Hematopoietic multipotent progenitor cell treated with erythropoietin and hydrocortisone succinate and interleukin-3 and kit ligand, for 8 days (in vitro differentiated cells): ENCODE results near the gene BAG3.
A peak's percentile ranks its signal among the peaks of the same experiment; 100 is the strongest.
"Not testable (repeated sequence)": the region's sequence is repeated elsewhere in the genome, so short reads cannot be mapped to it uniquely, and the experiment has no call there.

Experiments used
- DNase-seq: peaks from one replicate; pipeline ENCODE4 v3.0.0-alpha.2; 2015

BAG3 gene

GRCh38 chr10:119650692-119651513 is at the start of gene BAG3:
Gene BAG3 (plus strand): TSS chr10:119651380. CDS start chr10:119651676, 296 bp downstream.
- peak; percentile 81 for DNase-seq

GRCh38 chr10:119602241-119603095 is 48.7 kb upstream of the BAG3 start:
- DNase-seq = peak; percentile 50

DNA sequence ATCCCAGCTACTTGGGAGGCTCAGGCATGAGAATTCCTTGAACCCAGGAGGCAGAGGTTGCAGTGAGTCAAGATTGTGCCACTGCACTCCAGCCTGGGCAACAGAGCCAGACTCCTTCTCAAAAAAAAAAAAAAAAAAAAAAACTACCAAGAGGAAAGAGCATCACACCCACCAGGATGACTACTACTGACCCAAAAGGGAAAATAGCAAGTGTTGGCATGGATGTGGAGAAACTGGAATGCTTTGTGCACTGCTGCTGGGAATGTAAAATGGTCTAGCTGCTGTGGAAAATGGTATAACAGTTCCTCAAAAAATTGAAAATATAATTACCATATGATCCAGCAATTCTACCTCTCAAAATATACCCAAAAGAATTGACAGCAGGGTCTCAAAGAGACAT is 46.7 kb upstream of the BAG3 start:
- DNase-seq = no peak

GRCh38 chr10:119608316-119609155 is 42.6 kb upstream of the BAG3 start:
- no peak for DNase-seq

GRCh38 chr10:119609516-119609915 is 41.7 kb upstream of the BAG3 start:
- DNase-seq = no peak

GRCh38 chr10:119611433-119611832 is 39.7 kb upstream of the BAG3 start:
- DNase-seq = no peak

- no peak for DNase-seq
These were observed 37.4 kb upstream of the BAG3 start for GRCh38 chr10:119613741-119614140.

DNA sequence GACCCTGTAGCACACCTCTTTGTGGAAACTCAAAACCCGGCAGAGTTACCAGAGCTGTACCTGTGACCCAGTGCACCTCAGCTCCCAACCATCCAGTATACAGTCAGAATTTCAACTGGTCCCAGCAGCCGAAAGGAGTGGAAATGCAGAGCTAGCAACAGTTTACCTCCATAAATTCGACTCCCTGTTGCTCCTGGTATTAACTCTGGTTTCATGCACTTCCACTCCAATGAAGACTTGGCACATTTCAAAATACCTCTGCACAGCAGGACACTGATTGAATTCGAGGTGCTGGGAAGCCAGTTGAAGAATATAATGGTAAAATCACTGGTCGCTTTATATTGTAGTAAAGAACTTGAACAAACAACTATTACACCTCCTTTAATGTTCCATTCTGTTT is 36.5 kb upstream of the BAG3 start:
- DNase-seq = no peak

DNA sequence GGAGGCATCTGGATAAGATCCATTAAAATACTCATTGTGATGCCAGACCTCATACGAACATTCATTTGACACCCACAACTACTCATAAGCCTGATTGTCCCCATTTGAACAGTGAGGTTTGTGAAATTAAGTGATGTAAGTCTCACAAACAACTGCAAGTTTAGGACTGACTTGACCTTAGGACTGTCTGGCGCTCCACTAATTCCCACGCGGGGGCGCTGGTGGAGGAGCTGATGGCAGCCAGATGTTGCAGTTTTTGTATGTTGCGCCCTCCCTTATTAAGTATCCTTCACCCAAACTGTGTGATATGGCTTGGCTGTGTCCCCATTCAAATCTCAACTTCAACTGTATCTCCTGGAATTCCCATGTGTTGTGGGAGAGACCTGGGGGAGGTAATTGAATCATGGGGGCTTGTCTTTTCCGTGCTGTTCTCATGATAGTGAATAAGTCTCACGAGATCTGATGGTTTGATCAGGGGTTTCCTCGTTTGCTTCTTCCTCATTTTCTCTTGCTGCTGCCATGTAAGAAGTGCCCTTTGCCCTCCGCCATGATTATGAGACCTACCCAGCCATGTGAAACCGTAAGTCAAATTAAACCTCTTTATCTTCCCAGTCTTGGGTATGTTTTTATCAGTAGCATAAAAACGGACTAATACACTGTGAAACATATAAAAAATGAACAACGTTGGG is 34.2 kb upstream of the BAG3 start:
- DNase-seq = no peak

- no peak for DNase-seq
These were observed 32.0 kb upstream of the BAG3 start for GRCh38 chr10:119619215-119619614.

DNA sequence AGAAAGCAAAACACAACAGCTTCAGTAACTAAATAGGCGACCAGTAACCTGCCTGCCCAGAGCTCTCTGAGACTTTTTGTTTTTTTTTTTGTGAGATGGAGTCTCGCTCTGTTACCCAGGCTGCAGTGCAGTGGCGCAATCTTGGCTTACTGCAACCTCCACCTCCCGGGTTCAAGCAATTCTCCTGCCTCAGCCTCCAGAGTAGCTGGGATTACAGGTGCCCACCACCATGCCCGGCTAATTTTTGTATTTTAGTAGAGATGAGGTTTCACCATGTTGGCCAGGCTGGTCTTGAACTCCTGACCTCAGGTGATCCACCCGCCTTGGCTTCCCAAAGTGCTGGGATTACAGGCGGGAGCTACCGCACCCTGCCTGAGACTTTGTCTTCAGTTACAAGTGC is 31.4 kb upstream of the BAG3 start:
- not testable (repeated sequence) for DNase-seq

DNA sequence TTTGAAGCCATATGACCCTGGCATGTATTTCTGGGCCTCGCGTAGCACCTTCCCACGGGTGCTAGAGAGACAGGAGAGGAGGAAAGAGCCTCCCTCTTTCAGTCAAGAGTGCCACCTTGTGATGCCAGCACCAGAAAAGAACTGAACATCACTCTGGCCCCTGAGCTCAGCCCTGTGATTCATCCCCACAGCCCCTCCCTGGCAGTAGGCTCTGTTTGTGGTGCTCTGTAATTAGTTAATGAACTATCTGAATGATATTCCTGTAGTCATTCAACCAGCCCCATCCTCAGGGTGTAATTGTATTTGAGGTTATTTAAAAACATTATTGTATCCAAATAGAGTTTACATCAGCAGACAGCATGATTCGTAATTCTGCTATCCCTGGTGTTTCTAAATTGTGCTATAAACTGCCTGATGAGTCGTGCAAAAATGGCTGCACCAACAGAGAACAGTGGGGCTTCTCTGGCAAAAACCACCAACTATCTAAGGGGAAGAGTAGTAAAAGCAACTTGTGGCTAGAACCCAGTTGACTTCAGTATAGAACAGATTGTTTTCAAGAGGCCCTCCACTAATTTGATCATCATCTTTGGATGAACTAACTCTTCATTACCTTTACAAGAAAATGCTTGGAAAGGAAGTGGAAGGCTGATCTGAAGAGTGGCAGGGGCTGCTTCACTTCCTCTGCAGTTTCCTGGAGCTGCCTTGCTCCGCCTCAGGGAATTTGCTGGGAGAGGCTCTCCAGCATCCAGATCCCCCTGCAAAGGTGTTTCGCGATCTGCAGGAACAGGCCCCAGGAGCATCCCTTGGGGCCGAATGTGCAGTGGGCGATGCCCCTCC is 30.7 kb upstream of the BAG3 start:
- DNase-seq = no peak

GRCh38 chr10:119621078-119621384 is 30.1 kb upstream of the BAG3 start:
- DNase-seq = no peak

- peak; percentile 25 for DNase-seq
These were observed 25.5 kb upstream of the BAG3 start for GRCh38 chr10:119625570-119626280.

GRCh38 chr10:119630300-119630699 is 20.9 kb upstream of the BAG3 start:
- no peak for DNase-seq

DNA sequence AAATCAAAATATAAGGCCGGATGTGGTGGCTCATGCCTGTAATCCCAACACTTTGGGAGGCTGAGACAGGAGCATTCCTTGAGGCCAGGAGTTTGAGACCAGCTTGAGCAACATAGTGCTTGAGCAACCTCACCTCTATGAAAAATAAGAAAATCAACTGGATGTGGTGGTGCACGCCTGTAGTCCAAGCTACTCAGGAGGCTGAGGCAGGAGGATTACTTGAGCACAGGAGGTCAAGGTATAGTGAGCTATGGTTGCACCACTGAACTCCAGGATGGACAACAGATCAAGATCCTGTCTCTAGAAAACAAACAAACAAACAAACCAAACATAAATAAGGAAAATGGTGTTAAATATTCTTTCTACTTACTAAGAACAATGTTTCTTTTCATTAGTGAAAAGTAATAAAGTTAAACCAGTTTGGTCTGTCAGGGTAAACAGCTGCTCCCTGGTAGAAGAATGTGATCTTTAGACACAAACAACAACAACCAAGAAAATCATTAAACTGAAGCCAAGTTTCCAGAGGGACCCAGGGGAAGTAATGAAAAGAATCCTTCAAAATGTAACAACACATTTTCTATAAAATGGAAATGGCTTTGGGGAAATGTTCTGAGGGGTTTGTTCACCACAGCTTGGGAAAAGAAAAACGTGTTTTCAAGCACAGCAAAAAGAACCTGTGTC is 17.5 kb upstream of the BAG3 start:
- no peak for DNase-seq

DNA sequence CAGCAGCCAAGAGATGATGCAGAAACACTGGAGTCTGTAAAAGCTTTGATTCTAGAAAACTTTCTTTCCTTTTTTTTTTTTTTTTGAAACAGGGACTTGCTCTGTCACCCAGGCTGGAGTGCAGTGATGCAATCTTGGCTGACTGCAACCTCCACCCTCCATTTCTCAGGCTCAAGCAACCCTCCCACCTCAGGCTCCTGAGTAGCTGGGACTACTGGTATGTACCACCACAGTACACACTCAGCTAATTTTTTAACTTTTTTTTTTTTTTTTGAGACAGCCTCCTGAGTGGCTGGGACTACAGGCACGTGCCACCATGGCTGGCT is 17.0 kb upstream of the BAG3 start:
- no peak for DNase-seq

DNA sequence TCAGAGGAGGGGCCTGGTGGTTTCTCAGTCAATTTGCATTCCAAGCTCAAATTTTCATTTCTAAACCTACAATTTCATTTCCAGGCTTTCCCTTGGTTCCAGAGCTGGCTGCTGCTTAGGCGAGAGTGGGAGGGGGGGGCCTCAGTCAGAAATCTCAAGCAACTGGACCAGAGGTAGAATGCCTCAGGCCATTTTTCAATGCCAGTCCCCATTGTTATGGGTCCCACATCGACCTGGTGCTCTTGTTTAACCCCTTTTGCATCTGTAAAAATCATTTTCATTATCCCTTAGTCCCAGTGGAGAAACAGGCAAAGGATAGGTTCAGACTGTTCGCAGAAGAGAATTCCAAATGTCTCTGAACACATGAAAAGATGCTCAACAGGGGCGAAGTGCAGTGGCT is 13.5 kb upstream of the BAG3 start:
- no peak for DNase-seq

DNA sequence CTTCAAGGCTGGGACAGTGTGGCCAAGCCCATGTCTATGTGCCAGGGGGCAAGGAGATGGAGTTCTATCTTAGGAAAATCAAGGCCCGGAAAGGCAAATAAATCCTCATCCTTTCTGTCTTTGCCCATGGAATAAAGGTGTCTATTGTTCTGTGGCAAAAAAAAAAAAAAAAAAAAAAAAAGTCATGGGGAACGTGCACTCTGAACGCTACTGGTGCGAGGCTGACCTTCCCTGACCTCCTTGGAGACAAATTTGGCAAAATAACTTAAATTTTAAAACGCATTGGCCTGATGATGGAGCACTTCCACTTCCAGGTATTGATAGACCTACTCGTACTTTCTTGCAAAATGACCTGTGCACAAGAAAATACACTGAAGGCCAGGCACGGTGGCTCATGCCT is 12.2 kb upstream of the BAG3 start:
- DNase-seq = no peak

- DNase-seq = no peak
These were observed 10.8 kb upstream of the BAG3 start for GRCh38 chr10:119640384-119640783.
